Neural progenitor cell (in vitro differentiated cells): Measurements from ENCODE around the gene IL6. TPM values are rescaled to one million over a fixed set of nuclear protein-coding genes. Genes with fewer than 3 reads are reported as not detected.
"Not testable (repeated sequence)": the region's sequence is repeated elsewhere in the genome, so short reads cannot be mapped to it uniquely, and the experiment has no call there.

Experiments
- DNase-seq: peaks from one replicate; pipeline ENCODE4 v3.0.0-alpha.2; 2016; ENCODE audit warnings: low spot score
- H2AFZ ChIP-seq: fragments of 200-600 bp; sonication (generic); replicated peaks from 2 replicates; pipeline ENCODE4 v1.6.1; 2016; ENCODE audit warnings: antibody characterized with exemption
- H3F3A ChIP-seq: fragments of 200-600 bp; sonication (generic); 2 replicates; pipeline ENCODE4 v1.6.1; 2016; ENCODE audit warnings: antibody characterized with exemption, low read depth
- H3K27ac ChIP-seq: fragments of 200-600 bp; sonication (generic); 2 replicates; pipeline ENCODE4 v1.5.1; 2016; ENCODE audit warnings: mild to moderate bottlenecking
- H3K27me3 ChIP-seq: fragments of 200-600 bp; sonication (generic); 2 replicates; pipeline ENCODE4 v1.6.1; 2016; ENCODE audit warnings: mild to moderate bottlenecking, moderate library complexity
- H3K36me3 ChIP-seq: fragments of 200-600 bp; sonication (generic); 2 replicates; pipeline ENCODE4 v1.5.1; 2016
- H3K4me1 ChIP-seq: fragments of 200-600 bp; sonication (generic); 2 replicates; pipeline ENCODE4 v1.6.1; 2016; ENCODE audit warnings: mixed run types
- H3K4me2 ChIP-seq: fragments of 200-600 bp; sonication (generic); 2 replicates; pipeline ENCODE4 v1.6.1; 2016
- H3K4me3 ChIP-seq: fragments of 200-600 bp; sonication (generic); 2 replicates; pipeline ENCODE4 v1.5.1; 2016
- H3K79me2 ChIP-seq: fragments of 200-600 bp; sonication (generic); 2 replicates; pipeline ENCODE4 v1.6.1; 2016; ENCODE audit warnings: low read depth
- H3K9ac ChIP-seq: fragments of 200-600 bp; sonication (generic); 2 replicates; pipeline ENCODE4 v1.6.1; 2016
- H3K9me3 ChIP-seq: fragments of 200-600 bp; sonication (generic); 2 replicates; pipeline ENCODE4 v1.5.1; 2016; ENCODE audit warnings: low read depth
- H4K20me1 ChIP-seq: fragments of 200-600 bp; sonication (generic); 2 replicates; pipeline ENCODE4 v1.6.1; 2016; ENCODE audit warnings: low read depth
- H3K27ac Mint-ChIP-seq: 3 replicates; pipeline ENCODE4 v1.8.0; 2021; ENCODE audit warnings: mixed read lengths
- H3K27me3 Mint-ChIP-seq: 2 replicates; pipeline ENCODE4 v1.8.0; 2022; ENCODE audit warnings: low read depth, mild to moderate bottlenecking, inconsistent platforms, moderate library complexity, mixed read lengths; ENCODE audit not compliant: insufficient read depth
- H3K36me3 Mint-ChIP-seq: 3 replicates; pipeline ENCODE4 v1.8.0; 2021; ENCODE audit warnings: mixed read lengths
- H3K4me1 Mint-ChIP-seq: 3 replicates; pipeline ENCODE4 v1.8.0; 2021; ENCODE audit warnings: mixed read lengths
- H3K4me3 Mint-ChIP-seq: 3 replicates; pipeline ENCODE4 v1.8.0; 2021; ENCODE audit warnings: mild to moderate bottlenecking, moderate library complexity, mixed read lengths
- H3K9me3 Mint-ChIP-seq: 3 replicates; pipeline ENCODE4 v1.8.0; 2020; ENCODE audit warnings: mixed read lengths
- EZH2 ChIP-seq: fragments of 200-600 bp; sonication (generic); IDR thresholded peaks from 2 replicates; pipeline ENCODE4 v1.6.1; 2017; ENCODE audit warnings: antibody characterized with exemption, mild to moderate bottlenecking, moderate library complexity
- EZH2phosphoT487 ChIP-seq: fragments of 200-600 bp; sonication (generic); IDR thresholded peaks from 2 replicates; pipeline ENCODE4 v1.6.1; 2017; ENCODE audit warnings: antibody characterized with exemption
- total RNA-seq: library from RNA; depleted of rRNA; stranded (reverse); fragments of >200 nt; gene quantifications from 2 replicates; pipeline ENCODE4 v1.2.3, GENCODE V29; 2015; ENCODE audit warnings: low replicate concordance
- TF ChIP-seq, protein P1 (sequence below): fragments of 200-600 bp; sonication (generic); IDR thresholded peaks from 2 replicates; pipeline ENCODE4 v1.5.1; 2017; ENCODE audit warnings: antibody characterized with exemption, mild to moderate bottlenecking

Gene IL6
- total RNA-seq, 1 donor from 2014 or later: not detected

DNA sequence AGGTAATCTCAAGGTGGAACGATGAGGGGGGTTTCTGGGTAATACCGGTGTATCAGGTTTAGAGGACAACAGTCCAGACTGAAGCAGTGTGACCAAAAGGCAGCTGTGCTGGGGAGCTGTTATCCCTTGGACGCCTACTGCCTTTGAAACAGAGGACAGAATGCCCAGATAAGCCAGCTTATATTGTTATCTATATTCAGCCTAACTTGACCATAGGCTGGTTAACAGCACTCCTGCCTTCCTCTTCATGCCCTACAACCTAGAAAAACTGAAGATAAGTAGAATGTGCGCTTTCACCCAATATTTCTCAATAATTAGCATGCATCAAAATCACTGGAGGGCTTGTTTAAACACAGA lies 44.9 kb downstream of the IL6 start:
- Mint-ChIP-seq H3K9me3 (peaks cover 2% of the 10 kb centered on the region), H3K27ac (no peak overlapping the region), H3K36me3 (no peaks in the 10 kb centered on the region), H3K27me3 (peaks cover 3% of the 10 kb centered on the region), H3K4me1 (no peaks in the 10 kb centered on the region), H3K4me3 (no peak overlapping the region)
- no peak overlapping the region for H2AFZ ChIP-seq
- H3K4me2 ChIP-seq: no peak overlapping the region
- H3K27me3 ChIP-seq: no peaks in the 10 kb centered on the region
- H3K9me3 ChIP-seq: no peaks in the 10 kb centered on the region
- H3K36me3 ChIP-seq: no peaks in the 10 kb centered on the region
- H3F3A ChIP-seq: no peaks in the 10 kb centered on the region
- H3K4me3 ChIP-seq: no peak overlapping the region
- no peaks in the 10 kb centered on the region for H3K79me2 ChIP-seq
- TF ChIP-seq EZH2: no peak
- TF ChIP-seq, protein P1, sequence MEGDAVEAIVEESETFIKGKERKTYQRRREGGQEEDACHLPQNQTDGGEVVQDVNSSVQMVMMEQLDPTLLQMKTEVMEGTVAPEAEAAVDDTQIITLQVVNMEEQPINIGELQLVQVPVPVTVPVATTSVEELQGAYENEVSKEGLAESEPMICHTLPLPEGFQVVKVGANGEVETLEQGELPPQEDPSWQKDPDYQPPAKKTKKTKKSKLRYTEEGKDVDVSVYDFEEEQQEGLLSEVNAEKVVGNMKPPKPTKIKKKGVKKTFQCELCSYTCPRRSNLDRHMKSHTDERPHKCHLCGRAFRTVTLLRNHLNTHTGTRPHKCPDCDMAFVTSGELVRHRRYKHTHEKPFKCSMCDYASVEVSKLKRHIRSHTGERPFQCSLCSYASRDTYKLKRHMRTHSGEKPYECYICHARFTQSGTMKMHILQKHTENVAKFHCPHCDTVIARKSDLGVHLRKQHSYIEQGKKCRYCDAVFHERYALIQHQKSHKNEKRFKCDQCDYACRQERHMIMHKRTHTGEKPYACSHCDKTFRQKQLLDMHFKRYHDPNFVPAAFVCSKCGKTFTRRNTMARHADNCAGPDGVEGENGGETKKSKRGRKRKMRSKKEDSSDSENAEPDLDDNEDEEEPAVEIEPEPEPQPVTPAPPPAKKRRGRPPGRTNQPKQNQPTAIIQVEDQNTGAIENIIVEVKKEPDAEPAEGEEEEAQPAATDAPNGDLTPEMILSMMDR: no peak
- no peak for TF ChIP-seq EZH2phosphoT487
- H3K4me1 ChIP-seq: no peaks in the 10 kb centered on the region
- H4K20me1 ChIP-seq: no peaks in the 10 kb centered on the region
- no peak overlapping the region for H3K9ac ChIP-seq
- DNase-seq: no peak
- no peak overlapping the region for H3K27ac ChIP-seq

DNA sequence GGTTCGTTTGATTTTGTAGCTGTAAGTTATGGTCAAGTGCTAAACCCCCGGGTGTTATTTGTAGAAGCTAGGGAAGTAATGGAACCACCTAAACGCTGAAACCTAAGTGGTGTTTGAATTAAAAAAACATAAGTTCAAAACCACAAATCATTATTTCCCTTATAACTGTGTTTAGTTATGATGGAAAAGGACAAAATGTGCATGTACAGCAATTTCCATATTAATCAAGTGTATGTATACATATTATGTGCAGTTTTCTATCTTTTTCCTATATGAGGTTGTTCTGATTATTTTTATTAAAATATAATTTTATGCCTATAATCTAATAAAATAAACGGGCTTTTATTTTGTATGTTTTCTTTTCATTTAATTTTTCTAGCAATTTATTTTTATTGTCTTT lies 45.9 kb downstream of the IL6 start:
- H3K36me3 Mint-ChIP-seq: no peaks in the 10 kb centered on the region
- H3K27me3 ChIP-seq: no peaks in the 10 kb centered on the region

DNA sequence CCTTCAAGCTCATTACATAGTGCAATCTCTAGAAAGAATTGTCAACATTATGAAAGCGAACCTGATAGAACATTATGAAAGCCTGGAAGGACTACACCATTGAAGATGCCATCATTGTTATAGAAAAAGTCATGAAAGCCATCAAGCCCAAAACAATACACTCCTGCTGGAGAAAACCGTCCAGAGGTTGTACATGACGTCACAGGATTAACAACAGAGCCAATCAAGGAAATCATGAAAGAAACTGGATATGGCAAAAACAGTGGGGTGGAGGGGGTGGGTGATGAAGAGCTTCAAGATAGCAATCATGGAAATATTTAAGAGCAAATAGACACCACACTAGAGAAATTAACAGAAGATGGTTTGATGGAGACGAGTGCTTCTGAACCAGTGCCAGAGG lies 50.0 kb downstream of the IL6 start:
- Histone ChIP-seq H4K20me1 (no peaks in the 10 kb centered on the region), H3K36me3 (no peaks in the 10 kb centered on the region), H3F3A (no peaks in the 10 kb centered on the region), H3K4me1 (no peaks in the 10 kb centered on the region), H3K4me2 (no peak overlapping the region), H3K4me3 (no peak overlapping the region), H3K27me3 (no peaks in the 10 kb centered on the region), H3K79me2 (no peaks in the 10 kb centered on the region), H3K9ac (no peak overlapping the region), H2AFZ (no peak overlapping the region), H3K9me3 (no peaks in the 10 kb centered on the region), H3K27ac (no peak overlapping the region)
- H3K4me3 Mint-ChIP-seq: no peak overlapping the region
- TF ChIP-seq EZH2phosphoT487 (no peak), EZH2 (no peak)
- TF ChIP-seq, protein P1: no peak
- H3K9me3 Mint-ChIP-seq: no peaks in the 10 kb centered on the region
- H3K36me3 Mint-ChIP-seq: no peaks in the 10 kb centered on the region
- H3K27ac Mint-ChIP-seq: no peak overlapping the region
- DNase-seq: no peak
- peaks cover 2% of the 10 kb centered on the region for H3K27me3 Mint-ChIP-seq
- no peaks in the 10 kb centered on the region for H3K4me1 Mint-ChIP-seq

More for the DNA sequence above, 45.9 kb downstream of the IL6 start:
- Histone ChIP-seq H2AFZ (no peak overlapping the region), H3K27ac (no peak overlapping the region), H3K9me3 (no peaks in the 10 kb centered on the region), H4K20me1 (no peaks in the 10 kb centered on the region), H3K36me3 (no peaks in the 10 kb centered on the region), H3K79me2 (no peaks in the 10 kb centered on the region), H3K9ac (no peak overlapping the region), H3K4me2 (no peak overlapping the region), H3F3A (no peaks in the 10 kb centered on the region), H3K4me3 (no peak overlapping the region), H3K4me1 (no peaks in the 10 kb centered on the region)
- Mint-ChIP-seq H3K9me3 (peaks cover 2% of the 10 kb centered on the region), H3K4me1 (no peaks in the 10 kb centered on the region), H3K4me3 (no peak overlapping the region), H3K27me3 (peaks cover 2% of the 10 kb centered on the region), H3K27ac (no peak overlapping the region)
- DNase-seq: no peak
- TF ChIP-seq, protein P1: no peak
- TF ChIP-seq EZH2 (no peak), EZH2phosphoT487 (no peak)

DNA sequence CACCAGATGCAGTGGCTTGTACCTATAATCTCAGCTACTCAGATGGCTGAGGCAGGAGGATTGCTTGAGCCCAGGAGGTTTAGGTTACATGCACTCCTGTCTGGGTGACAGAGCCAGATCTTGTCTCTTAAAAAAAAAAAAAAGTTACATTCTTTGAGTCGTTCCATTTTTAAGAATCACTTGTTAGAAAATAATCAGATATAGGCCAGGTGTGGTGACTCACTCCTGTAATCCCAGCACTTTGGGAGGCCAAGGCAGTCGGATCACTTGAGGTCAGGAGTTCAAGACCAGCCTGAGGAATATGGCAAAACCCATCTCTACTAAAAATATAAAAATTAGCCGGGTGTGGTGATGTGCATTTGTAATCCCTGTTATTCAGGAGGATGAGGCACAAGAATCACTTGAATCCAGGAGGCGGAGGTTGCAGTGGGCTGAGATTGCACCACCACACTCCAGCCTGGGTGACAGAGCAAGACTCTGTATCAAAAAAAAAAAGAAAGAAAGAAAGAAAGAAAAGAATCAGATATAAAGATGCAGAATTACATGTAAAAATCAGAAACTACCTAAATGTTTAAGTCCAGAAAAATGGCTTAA lies 52.8 kb downstream of the IL6 start:
- not testable (repeated sequence) for H3K4me2 ChIP-seq, H3K4me3 Mint-ChIP-seq, H3K9me3 ChIP-seq, H3K4me3 ChIP-seq, H3K4me1 Mint-ChIP-seq, H3K4me1 ChIP-seq, H3K27ac ChIP-seq, H3K36me3 ChIP-seq, H3K36me3 Mint-ChIP-seq, H3K9me3 Mint-ChIP-seq, H2AFZ ChIP-seq, H3K9ac ChIP-seq, H4K20me1 ChIP-seq, DNase-seq, H3F3A ChIP-seq, H3K79me2 ChIP-seq, H3K27me3 ChIP-seq, H3K27ac Mint-ChIP-seq, H3K27me3 Mint-ChIP-seq
